SK-N-SH (cell line): ENCODE measurements around the gene ZFAND6. TPM values are rescaled to one million over a fixed set of nuclear protein-coding genes. Genes with fewer than 3 reads are reported as not detected.
"Not testable (repeated sequence)": the region's sequence is repeated elsewhere in the genome, so short reads cannot be mapped to it uniquely, and the experiment has no call there.

Experiments used
- CTCF ChIA-PET: fragments of 300-600, 350-600 bp; formaldehyde crosslinking; extraction: SDS; loops from one replicate; lab custom pipeline; 2021; lab: Yijun Ruan, JAX
- POLR2A ChIA-PET: fragments of 350-600 bp; sonication (Branson Sonifier 250); formaldehyde crosslinking; extraction: SDS; loops from one replicate; lab custom pipeline; 2020; ENCODE audit warnings: antibody characterized with exemption, inconsistent platforms; lab: Yijun Ruan, JAX
- DNase-seq: peaks from one replicate; pipeline ENCODE4 v3.0.0; 2012
- H2AFZ ChIP-seq: fragments of 200-600 bp; sonication (generic); 2 replicates; pipeline ENCODE4 v1.8.1; 2016; ENCODE audit warnings: antibody characterized with exemption, mild to moderate bottlenecking, low read depth
- H3F3A ChIP-seq: fragments of 200-600 bp; sonication (generic); replicated peaks from 2 replicates; pipeline ENCODE3; 2016; ENCODE audit warnings: antibody characterized with exemption, mild to moderate bottlenecking; ENCODE audit not compliant: insufficient read depth
- H3K27ac ChIP-seq, 2 experiments: fragments of 200-500 bp in 1 of 2; fragments of 200-600 bp in 1 of 2; sonication (Bioruptor generic) in 1 of 2; sonication (generic), shearing (Covaris generic) in 1 of 2; 2 replicates each; pipeline versions ENCODE4 v1.5.1 to v1.6.1; 2014 to 2016; ENCODE audit warnings: low read depth in 2 of 2, inconsistent platforms in 1 of 2, low read length in 1 of 2, mild to moderate bottlenecking in 1 of 2, mixed read lengths in 1 of 2
- H3K27me3 ChIP-seq: fragments of 200-600 bp; sonication (generic), shearing (Covaris generic); 2 replicates; pipeline ENCODE4 v1.6.1; 2016; ENCODE audit warnings: mixed run types; ENCODE audit not compliant: insufficient read depth
- H3K36me3 ChIP-seq, 2 experiments: fragments of 200-500 bp in 1 of 2; fragments of 200-600 bp in 1 of 2; sonication (Bioruptor generic) in 1 of 2; sonication (generic) in 1 of 2; replicated peaks in 1 of 2; 2 replicates each; pipeline versions ENCODE3 to v1.5.1; 2014 to 2016; ENCODE audit warnings: low read length in 1 of 2, mild to moderate bottlenecking in 1 of 2; ENCODE audit not compliant: insufficient read depth in 2 of 2, control insufficient read depth in 1 of 2
- H3K4me1 ChIP-seq, 2 experiments: fragments of 200-500 bp in 1 of 2; fragments of 200-600 bp in 1 of 2; sonication (Bioruptor generic) in 1 of 2; sonication (generic), shearing (Covaris generic) in 1 of 2; 2 replicates each; pipeline versions ENCODE4 v1.5.1 to v1.6.1; 2014 to 2016; ENCODE audit warnings: low read depth in 1 of 2, low read length in 1 of 2, mixed run types in 1 of 2; ENCODE audit not compliant: insufficient read depth in 2 of 2, control insufficient read depth in 1 of 2
- H3K4me2 ChIP-seq: fragments of 200-600 bp; sonication (generic), shearing (Covaris generic); 2 replicates; pipeline ENCODE4 v1.6.1; 2017; ENCODE audit warnings: mixed run types
- H3K4me3 ChIP-seq, 2 experiments: fragments of 200-500 bp in 1 of 2; fragments of 200-600 bp in 1 of 2; sonication (Bioruptor generic) in 1 of 2; sonication (generic), shearing (Covaris generic) in 1 of 2; 2 replicates each; pipeline versions ENCODE4 v1.5.1 to v1.8.1; 2014 to 2016; ENCODE audit warnings: low read depth in 2 of 2, inconsistent platforms in 1 of 2, low read length in 1 of 2, mild to moderate bottlenecking in 1 of 2, mixed read lengths in 1 of 2, moderate library complexity in 1 of 2
- H3K79me2 ChIP-seq: fragments of 200-600 bp; sonication (generic); 2 replicates; pipeline ENCODE4 v1.8.1; 2017; ENCODE audit warnings: mild to moderate bottlenecking; ENCODE audit not compliant: insufficient read depth
- H3K9ac ChIP-seq: fragments of 200-600 bp; sonication (generic); 2 replicates; pipeline ENCODE4 v1.6.1; 2017; ENCODE audit warnings: mixed run types
- H3K9me2 ChIP-seq: fragments of 200-600 bp; sonication (generic); 2 replicates; pipeline ENCODE4 v1.6.1; 2017; ENCODE audit warnings: mixed run types
- H3K9me3 ChIP-seq: fragments of 200-600 bp; sonication (generic); 2 replicates; pipeline ENCODE4 v1.6.1; 2017; ENCODE audit warnings: mixed run types, mild to moderate bottlenecking, moderate library complexity
- H4K20me1 ChIP-seq: fragments of 200-600 bp; sonication (generic); 2 replicates; pipeline ENCODE4 v1.6.1; 2017; ENCODE audit warnings: mild to moderate bottlenecking, mixed run types; ENCODE audit not compliant: insufficient read depth
- FOSL2 ChIP-seq: IDR thresholded peaks from 2 replicates; pipeline ENCODE4 v1.4.0; 2012; ENCODE audit warnings: low read depth, mild to moderate bottlenecking, moderate library complexity, borderline replicate concordance
- GABPA ChIP-seq: IDR thresholded peaks from 2 replicates; pipeline ENCODE4 v1.4.0; 2012; ENCODE audit warnings: low read depth, mild to moderate bottlenecking
- GATA2 ChIP-seq: sonication (generic); formaldehyde crosslinking; IDR thresholded peaks from 2 replicates; pipeline ENCODE4 v1.5.0; 2020; ENCODE audit warnings: mild to moderate bottlenecking, missing genetic modification reagents
- IRF3 ChIP-seq: fragments of 150-350 bp; IDR thresholded peaks from 2 replicates; pipeline ENCODE4 v1.6.1; 2016; ENCODE audit warnings: mild to moderate bottlenecking, low read depth, low read length
- NFIC ChIP-seq: IDR thresholded peaks from 2 replicates; pipeline ENCODE4 v1.4.0; 2012; ENCODE audit warnings: borderline replicate concordance
- POLR2AphosphoS5 ChIP-seq: IDR thresholded peaks from 2 replicates; pipeline ENCODE4 v1.6.1; 2012; ENCODE audit warnings: low read depth, low read length
- RAD21 ChIP-seq: IDR thresholded peaks from 2 replicates; pipeline ENCODE4 v1.6.1; 2012; ENCODE audit warnings: mild to moderate bottlenecking, low read length
- RFX5 ChIP-seq: IDR thresholded peaks from 2 replicates; pipeline ENCODE4 v1.6.1; 2012; ENCODE audit warnings: mild to moderate bottlenecking, improper control_type of control experiment, low read length
- SIN3A ChIP-seq: IDR thresholded peaks from 2 replicates; pipeline ENCODE4 v1.6.1; 2012; ENCODE audit warnings: low read depth, mild to moderate bottlenecking, low read length, moderate library complexity, borderline replicate concordance
- SMC3 ChIP-seq: IDR thresholded peaks from 2 replicates; pipeline ENCODE4 v1.6.1; 2012; ENCODE audit warnings: low read depth, low read length, improper control_type of control experiment
- TCF12 ChIP-seq: IDR thresholded peaks from 2 replicates; pipeline ENCODE4 v1.4.0; 2012
- USF2 ChIP-seq: fragments of 150-350 bp; IDR thresholded peaks from 2 replicates; pipeline ENCODE4 v1.6.1; 2017; ENCODE audit warnings: antibody characterized with exemption, low read length, low read depth, borderline replicate concordance
- YY1 ChIP-seq: IDR thresholded peaks from 2 replicates; pipeline ENCODE4 v1.4.0; 2012; ENCODE audit warnings: low read depth, mild to moderate bottlenecking
- WGBS: methylation state at CpG from one replicate; pipeline ENCODE4 v1.1.6; 2017; ENCODE audit warnings: low lambda C conversion rate; 5-methylcytosine and 5-hydroxymethylcytosine counted together
- polyA plus RNA-seq, 3 experiments: library from polyadenylated mRNA; depleted of rRNA; stranded (reverse); fragments of >200 nt; gene quantifications; 2 replicates each; pipeline ENCODE4 v1.2.3, GENCODE V29; 2012

The ZFAND6 gene
- polyA plus RNA-seq, 1 of the 3 experiments (the other 2 are of a cell fraction): 90.1 TPM

DNA sequence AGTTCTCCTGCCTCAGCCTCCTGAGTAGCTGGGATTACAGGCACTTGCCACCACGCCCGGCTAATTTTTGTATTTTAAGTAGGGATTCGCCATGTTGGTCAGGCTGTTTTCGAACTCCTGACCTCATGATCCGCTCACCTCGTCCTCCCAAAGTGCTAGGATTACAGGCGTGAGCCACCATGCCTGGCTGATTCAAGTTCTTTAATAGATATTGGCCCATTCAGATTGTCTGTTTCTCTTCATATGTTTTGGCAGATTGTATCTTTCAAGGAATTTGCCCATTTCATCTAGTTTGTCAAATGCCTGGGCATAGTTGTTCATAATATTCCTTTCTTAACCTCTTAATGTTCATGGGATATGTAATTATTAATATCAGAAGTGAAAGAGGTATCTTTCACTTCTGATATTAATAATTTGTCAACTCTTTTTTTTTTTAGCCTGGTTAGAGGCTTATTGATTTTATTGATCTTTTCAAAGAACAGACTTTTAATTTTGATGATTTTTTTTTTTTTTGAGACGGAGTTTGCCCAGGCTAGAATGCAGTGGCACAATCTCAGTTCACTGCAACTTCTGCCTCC, 40.2 kb upstream of the ZFAND6 start:
- H2AFZ ChIP-seq: no peak overlapping the region
- H3K4me2 ChIP-seq: no peak overlapping the region
- H3K27me3 ChIP-seq: no peaks in the 10 kb centered on the region; the same call in 1 of the 2 replicates
- no peaks in the 10 kb centered on the region for H3K36me3 ChIP-seq
- ChIA-PET POLR2A (no interaction called here), CTCF (no interaction called here)
- TF ChIP-seq SMC3 (no peak), IRF3 (no peak), USF2 (no peak), POLR2AphosphoS5 (no peak), FOSL2 (no peak), RFX5 (no peak), GABPA (no peak), YY1 (no peak), NFIC (no peak), RAD21 (no peak), GATA2 (CRISPR knock-in tag) (no peak), TCF12 (no peak), SIN3A (no peak)
- no peak overlapping the region for H3K27ac ChIP-seq
- no peaks in the 10 kb centered on the region for H4K20me1 ChIP-seq
- no peaks in the 10 kb centered on the region for H3K4me1 ChIP-seq
- no peak for DNase-seq
- WGBS: 80% methylated on average over 8 of the region's 8 CpGs
- H3K79me2 ChIP-seq: no peaks in the 10 kb centered on the region
- no peaks in the 10 kb centered on the region for H3K9me2 ChIP-seq
- H3K4me3 ChIP-seq: no peak overlapping the region
- no peak overlapping the region for H3K9ac ChIP-seq
- no peaks in the 10 kb centered on the region for H3K9me3 ChIP-seq
- H3F3A ChIP-seq: no peaks in the 10 kb centered on the region

GRCh38 chr15:80020149-80020548, 39.3 kb upstream of the ZFAND6 start:
- H3K79me2 ChIP-seq, H4K20me1 ChIP-seq, H3K27me3 ChIP-seq, H3K4me2 ChIP-seq, H3K9me2 ChIP-seq, H2AFZ ChIP-seq, POLR2A ChIA-PET, H3K9ac ChIP-seq, H3K36me3 ChIP-seq, CTCF ChIA-PET, DNase-seq, H3F3A ChIP-seq, H3K4me3 ChIP-seq, H3K27ac ChIP-seq, H3K9me3 ChIP-seq, H3K4me1 ChIP-seq: not testable (repeated sequence)
- 72% methylated on average over 6 of the region's 6 CpGs for WGBS
